HEK293 (cell line): ENCODE results near the gene NTRK3.

ENCODE experiments used
- CTCF ChIA-PET: fragments of 350-600 bp; formaldehyde crosslinking; extraction: SDS; loops from one replicate; lab custom pipeline; 2021; ENCODE audit warnings: antibody characterized with exemption; lab: Yijun Ruan, JAX
- POLR2A ChIA-PET: fragments of 300-600 bp; formaldehyde crosslinking; extraction: SDS; loops from one replicate; lab custom pipeline; 2020; ENCODE audit warnings: antibody characterized with exemption, inconsistent platforms; lab: Yijun Ruan, JAX
- H3K27ac ChIP-seq: fragments of 200-500 bp; sonication (Bioruptor generic); 2 replicates; pipeline ENCODE4 v1.5.1; 2014; ENCODE audit warnings: low read depth, low read length, control low read depth, inconsistent platforms; ENCODE audit errors: extremely low read depth
- H3K36me3 ChIP-seq, 2 experiments: fragments of 200-500 bp in 1 of 2; sonication (Bioruptor generic) in 1 of 2; 1 replicate in 1 of 2; 2 replicates in 1 of 2; pipeline ENCODE4 v1.5.1; 2014 to 2017; ENCODE audit warnings: inconsistent platforms in 2 of 2, low read length in 2 of 2; ENCODE audit not compliant: control insufficient read depth in 2 of 2, insufficient read depth in 1 of 2
- H3K4me1 ChIP-seq: fragments of 200-500 bp; sonication (Bioruptor generic); 2 replicates; pipeline ENCODE4 v1.5.1; 2014; ENCODE audit warnings: mild to moderate bottlenecking, low read length, inconsistent platforms; ENCODE audit not compliant: control insufficient read depth, insufficient read depth
- H3K4me3 ChIP-seq: 2 replicates; pipeline ENCODE4 v1.5.1; 2011; ENCODE audit warnings: low read depth, mild to moderate bottlenecking, control low read depth, low read length, moderate library complexity
- H3K9me3 ChIP-seq: fragments of 200-500 bp; sonication (Bioruptor generic); 2 replicates; pipeline ENCODE4 v1.5.1; 2014; ENCODE audit warnings: low read depth, low read length, inconsistent platforms; ENCODE audit not compliant: control insufficient read depth, insufficient read depth
- FEZF1 ChIP-seq: fragments of 450-650 bp; formaldehyde crosslinking; IDR thresholded peaks from 2 replicates; pipeline ENCODE4 v1.5.1; 2016; ENCODE audit warnings: missing biosample characterization, missing genetic modification characterization
- HOXD13 ChIP-seq: sonication (generic); formaldehyde crosslinking; IDR thresholded peaks from 2 replicates; pipeline ENCODE4 v1.8.0; 2022; ENCODE audit warnings: missing genetic modification reagents, borderline replicate concordance
- OSR2 ChIP-seq: fragments of 450-650 bp; formaldehyde crosslinking; IDR thresholded peaks from 2 replicates; pipeline ENCODE4 v1.5.1; 2016; ENCODE audit warnings: missing biosample characterization, missing genetic modification characterization
- SCRT1 ChIP-seq: fragments of 450-650 bp; formaldehyde crosslinking; IDR thresholded peaks from 2 replicates; pipeline ENCODE4 v1.5.1; 2016; ENCODE audit warnings: missing biosample characterization, missing genetic modification characterization, borderline replicate concordance
- SCRT2 ChIP-seq: fragments of 450-650 bp; formaldehyde crosslinking; IDR thresholded peaks from 2 replicates; pipeline ENCODE4 v1.5.1; 2016; ENCODE audit warnings: missing biosample characterization, missing genetic modification characterization
- SP3 ChIP-seq: fragments of 450-650 bp; formaldehyde crosslinking; IDR thresholded peaks from 2 replicates; pipeline ENCODE4 v1.5.1; 2016; ENCODE audit warnings: missing biosample characterization, missing genetic modification characterization
- ZBTB10 ChIP-seq: fragments of 450-650 bp; formaldehyde crosslinking; IDR thresholded peaks from 2 replicates; pipeline ENCODE4 v1.5.1; 2016; ENCODE audit warnings: missing biosample characterization, missing genetic modification characterization
- ZBTB17 ChIP-seq: fragments of 450-650 bp; formaldehyde crosslinking; IDR thresholded peaks from 2 replicates; pipeline ENCODE4 v1.5.1; 2016; ENCODE audit warnings: missing biosample characterization, missing genetic modification characterization
- ZEB2 ChIP-seq: fragments of 450-650 bp; formaldehyde crosslinking; IDR thresholded peaks from 2 replicates; pipeline ENCODE4 v1.5.1; 2016; ENCODE audit warnings: missing biosample characterization, missing genetic modification characterization
- ZFHX2 ChIP-seq: fragments of 450-650 bp; formaldehyde crosslinking; conservative IDR thresholded peaks from 2 replicates; pipeline ENCODE4 v1.5.1; 2016; ENCODE audit warnings: missing biosample characterization, missing genetic modification characterization
- ZNF132 ChIP-seq: fragments of 450-650 bp; formaldehyde crosslinking; IDR thresholded peaks from 2 replicates; pipeline ENCODE4 v1.5.1; 2017; ENCODE audit warnings: missing biosample characterization, missing genetic modification characterization, borderline replicate concordance
- ZNF138 ChIP-seq: fragments of 450-650 bp; formaldehyde crosslinking; IDR thresholded peaks from 2 replicates; pipeline ENCODE4 v1.5.1; 2016; ENCODE audit warnings: missing biosample characterization, missing genetic modification characterization, borderline replicate concordance
- ZNF175 ChIP-seq: fragments of 450-650 bp; formaldehyde crosslinking; IDR thresholded peaks from 2 replicates; pipeline ENCODE4 v1.5.1; 2016; ENCODE audit warnings: missing biosample characterization, missing genetic modification characterization
- ZNF19 ChIP-seq: fragments of 450-650 bp; formaldehyde crosslinking; IDR thresholded peaks from 2 replicates; pipeline ENCODE4; 2016; ENCODE audit warnings: missing biosample characterization, missing genetic modification characterization, low read depth
- ZNF202 ChIP-seq: fragments of 450-650 bp; formaldehyde crosslinking; IDR thresholded peaks from 2 replicates; pipeline ENCODE4 v1.5.1; 2016; ENCODE audit warnings: missing biosample characterization, missing genetic modification characterization, borderline replicate concordance
- ZNF23 ChIP-seq: fragments of 450-650 bp; formaldehyde crosslinking; IDR thresholded peaks from 2 replicates; pipeline ENCODE4 v1.5.1; 2016; ENCODE audit warnings: missing biosample characterization, missing genetic modification characterization, borderline replicate concordance
- ZNF248 ChIP-seq: fragments of 450-650 bp; formaldehyde crosslinking; IDR thresholded peaks from 2 replicates; pipeline ENCODE4 v1.5.1; 2017; ENCODE audit warnings: missing biosample characterization, missing genetic modification characterization
- ZNF302 ChIP-seq: fragments of 450-650 bp; formaldehyde crosslinking; IDR thresholded peaks from 2 replicates; pipeline ENCODE4 v1.5.1; 2016; ENCODE audit warnings: missing biosample characterization, missing genetic modification characterization, low read depth
- ZNF341 ChIP-seq: fragments of 450-650 bp; formaldehyde crosslinking; IDR thresholded peaks from 2 replicates; pipeline ENCODE4; 2016; ENCODE audit warnings: low read depth, missing biosample characterization, missing genetic modification characterization
- ZNF404 ChIP-seq: fragments of 450-650 bp; formaldehyde crosslinking; IDR thresholded peaks from 2 replicates; pipeline ENCODE4 v1.5.1; 2017; ENCODE audit warnings: missing biosample characterization, missing genetic modification characterization
- ZNF433 ChIP-seq: fragments of 450-650 bp; formaldehyde crosslinking; IDR thresholded peaks from 2 replicates; pipeline ENCODE4 v1.5.1; 2016; ENCODE audit warnings: missing biosample characterization, missing genetic modification characterization, low read depth
- ZNF488 ChIP-seq: fragments of 450-650 bp; formaldehyde crosslinking; IDR thresholded peaks from 2 replicates; pipeline ENCODE4 v1.5.1; 2016; ENCODE audit warnings: missing biosample characterization, missing genetic modification characterization
- ZNF645 ChIP-seq: fragments of 450-650 bp; formaldehyde crosslinking; IDR thresholded peaks from 2 replicates; pipeline ENCODE4; 2016; ENCODE audit warnings: missing biosample characterization, missing genetic modification characterization
- ZNF792 ChIP-seq: fragments of 450-650 bp; formaldehyde crosslinking; IDR thresholded peaks from 2 replicates; pipeline ENCODE4 v1.5.1; 2016; ENCODE audit warnings: missing biosample characterization, missing genetic modification characterization

The NTRK3 gene

GRCh38 chr15:88100181-88100580, 156.4 kb downstream of the NTRK3 start:
- peaks cover 3% of the 10 kb centered on the region; the same call in 1 of the 2 replicates for H3K4me1 ChIP-seq
- H3K36me3 ChIP-seq = no peaks in the 10 kb centered on the region
- POLR2A ChIA-PET = no interaction called here
- TF ChIP-seq ZBTB10 (tag by site-specific recombination) (no peak), ZNF433 (tag by site-specific recombination) (no peak), ZFHX2 (tag by site-specific recombination) (no peak), ZEB2 (tag by site-specific recombination) (no peak)
- CTCF ChIA-PET = no interaction called here
- H3K4me3 ChIP-seq = no peak overlapping the region
- no peaks in the 10 kb centered on the region for H3K9me3 ChIP-seq
- no peak overlapping the region for H3K27ac ChIP-seq

- TF ChIP-seq SCRT1 (tag by site-specific recombination) (no peak), OSR2 (tag by site-specific recombination) (no peak), ZNF302 (tag by site-specific recombination) (no peak), ZNF248 (tag by site-specific recombination) (no peak), SCRT2 (tag by site-specific recombination) (no peak), ZNF792 (no peak), ZNF404 (tag by site-specific recombination) (no peak)
- CTCF ChIA-PET = interaction anchor here (0.7 kb wide), 1 partner anchor 172 kb away, joined by 6 read pairs; no protein-coding TSS in a partner anchor
- Histone ChIP-seq H3K4me1 (peaks cover 3% of the 10 kb centered on the region; the same call in 1 of the 2 replicates), H3K9me3 (no peaks in the 10 kb centered on the region), H3K27ac (no peak overlapping the region), H3K4me3 (no peak overlapping the region), H3K36me3 (no peaks in the 10 kb centered on the region)
- POLR2A ChIA-PET = no interaction called here
These were observed 158.2 kb downstream of the NTRK3 start for GRCh38 chr15:88098361-88098760.

GRCh38 chr15:88091444-88092016, 165.0 kb downstream of the NTRK3 start:
- POLR2A ChIA-PET = no interaction called here
- H3K36me3 ChIP-seq = no peaks in the 10 kb centered on the region
- CTCF ChIA-PET = no interaction called here

GRCh38 chr15:88090481-88091011, 166.0 kb downstream of the NTRK3 start:
- no peak overlapping the region for H3K4me3 ChIP-seq
- ChIA-PET CTCF (interaction anchor here (0.6 kb wide), 1 partner anchor 12 kb away, joined by 3 read pairs; no protein-coding TSS in a partner anchor), POLR2A (no interaction called here)
- TF ChIP-seq ZNF433 (tag by site-specific recombination) (no peak), FEZF1 (tag by site-specific recombination) (no peak), ZNF488 (no peak), SP3 (tag by site-specific recombination) (no peak), ZNF341 (tag by site-specific recombination) (no peak), ZNF645 (tag by site-specific recombination) (no peak), ZNF132 (tag by site-specific recombination) (no peak), ZNF138 (tag by site-specific recombination) (no peak), ZNF202 (tag by site-specific recombination) (no peak), ZNF19 (no peak), ZNF175 (tag by site-specific recombination) (no peak)

More at GRCh38 chr15:88091444-88092016, 165.0 kb downstream of the NTRK3 start:
- TF ChIP-seq ZNF23 (tag by site-specific recombination) (peak; percentile 72; the same call in 1 of the 2 replicates), HOXD13 (no peak), ZBTB17 (tag by site-specific recombination) (peak; percentile 74)
- H3K9me3 ChIP-seq = no peaks in the 10 kb centered on the region
- peaks cover 3% of the 10 kb centered on the region; the same call in 1 of the 2 replicates for H3K4me1 ChIP-seq
- no peak overlapping the region for H3K4me3 ChIP-seq
- H3K27ac ChIP-seq = no peak overlapping the region

More at GRCh38 chr15:88090481-88091011, 166.0 kb downstream of the NTRK3 start:
- Histone ChIP-seq H3K4me1 (peaks cover 4% of the 10 kb centered on the region; the same call in 1 of the 2 replicates), H3K9me3 (no peaks in the 10 kb centered on the region), H3K27ac (no peak overlapping the region), H3K36me3 (no peaks in the 10 kb centered on the region)
